Measurements from ENCODE around the gene HS2ST1. TPM values are rescaled to one million over a fixed set of nuclear protein-coding genes. Genes with fewer than 3 reads are reported as not detected.

The HS2ST1 gene
- total RNA-seq, 2 experiments from 2014 or later, result 16.8 to 21.6 TPM

GRCh38 chr1:87103074-87103473 is 188.6 kb downstream of the HS2ST1 start:
- TF ChIP-seq, protein P1, sequence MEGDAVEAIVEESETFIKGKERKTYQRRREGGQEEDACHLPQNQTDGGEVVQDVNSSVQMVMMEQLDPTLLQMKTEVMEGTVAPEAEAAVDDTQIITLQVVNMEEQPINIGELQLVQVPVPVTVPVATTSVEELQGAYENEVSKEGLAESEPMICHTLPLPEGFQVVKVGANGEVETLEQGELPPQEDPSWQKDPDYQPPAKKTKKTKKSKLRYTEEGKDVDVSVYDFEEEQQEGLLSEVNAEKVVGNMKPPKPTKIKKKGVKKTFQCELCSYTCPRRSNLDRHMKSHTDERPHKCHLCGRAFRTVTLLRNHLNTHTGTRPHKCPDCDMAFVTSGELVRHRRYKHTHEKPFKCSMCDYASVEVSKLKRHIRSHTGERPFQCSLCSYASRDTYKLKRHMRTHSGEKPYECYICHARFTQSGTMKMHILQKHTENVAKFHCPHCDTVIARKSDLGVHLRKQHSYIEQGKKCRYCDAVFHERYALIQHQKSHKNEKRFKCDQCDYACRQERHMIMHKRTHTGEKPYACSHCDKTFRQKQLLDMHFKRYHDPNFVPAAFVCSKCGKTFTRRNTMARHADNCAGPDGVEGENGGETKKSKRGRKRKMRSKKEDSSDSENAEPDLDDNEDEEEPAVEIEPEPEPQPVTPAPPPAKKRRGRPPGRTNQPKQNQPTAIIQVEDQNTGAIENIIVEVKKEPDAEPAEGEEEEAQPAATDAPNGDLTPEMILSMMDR (IDR thresholded peaks at IDR 0.05), result no peak
- Mint-ChIP-seq H3K4me1 (ENCODE audit: low read depth) (no peaks in the 10 kb centered on the region), H3K36me3 (ENCODE audit: low read depth) (peaks cover 14% of the 10 kb centered on the region), H3K27me3 (no peaks in the 10 kb centered on the region), H3K4me3 (no peak overlapping the region), H3K27ac (no peak overlapping the region), H3K9me3 (peaks cover 3% of the 10 kb centered on the region)
- DNase-seq (no peak), ATAC-seq (no peak)
- POLR2A ChIA-PET, result no interaction called here
- CTCF ChIA-PET, result interaction anchor here (1.0 kb wide), 1 partner anchor 18 kb away, joined by 5 read pairs; no protein-coding TSS in a partner anchor
- intact Hi-C loops (cut with micrococcal nuclease), result no loop called here

DNA sequence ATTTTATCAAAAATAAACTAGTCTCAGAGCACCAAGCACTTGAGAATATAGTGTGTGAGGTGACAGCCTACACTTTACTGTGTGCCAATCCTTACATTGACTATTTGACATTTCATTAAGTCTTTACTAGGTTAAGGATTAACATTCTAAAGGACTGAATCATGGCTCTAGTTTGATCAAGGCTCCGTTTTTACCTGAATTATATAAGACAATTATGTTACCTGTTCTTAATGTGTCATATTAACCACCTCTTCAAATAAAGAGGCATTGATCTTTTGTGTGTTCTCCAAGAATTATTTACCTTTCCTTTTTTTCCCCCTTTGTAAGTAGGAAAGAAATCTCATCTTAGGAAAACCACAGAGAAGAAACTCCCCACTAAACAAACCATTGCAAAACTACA is 189.7 kb downstream of the HS2ST1 start:
- Mint-ChIP-seq H3K9me3 (peaks cover 3% of the 10 kb centered on the region), H3K4me1 (ENCODE audit: low read depth) (no peaks in the 10 kb centered on the region), H3K27ac (no peak overlapping the region), H3K4me3 (no peak overlapping the region), H3K27me3 (no peaks in the 10 kb centered on the region), H3K36me3 (ENCODE audit: low read depth) (peaks cover 13% of the 10 kb centered on the region)
- TF ChIP-seq, protein P1 (IDR thresholded peaks at IDR 0.05), result no peak
- ChIA-PET POLR2A (no interaction called here), CTCF (no interaction called here)
- intact Hi-C loops (cut with micrococcal nuclease), result no loop called here
- no peak for ATAC-seq
- no peak for DNase-seq

- TF ChIP-seq, protein P1 (IDR thresholded peaks at IDR 0.05), result no peak
- Mint-ChIP-seq H3K4me1 (ENCODE audit: low read depth) (no peaks in the 10 kb centered on the region), H3K9me3 (peaks cover 3% of the 10 kb centered on the region), H3K4me3 (no peak overlapping the region), H3K27ac (no peak overlapping the region), H3K36me3 (ENCODE audit: low read depth) (peaks cover 5% of the 10 kb centered on the region), H3K27me3 (no peaks in the 10 kb centered on the region)
- intact Hi-C loops (cut with micrococcal nuclease), result no loop called here
- ATAC-seq (no peak), DNase-seq (no peak)
- CTCF ChIA-PET, result interaction anchor here (0.6 kb wide), 1 partner anchor 658 kb away, joined by 3 read pairs; no protein-coding TSS in a partner anchor
- POLR2A ChIA-PET, result no interaction called here
These were observed 190.5 kb downstream of the HS2ST1 start for GRCh38 chr1:87104945-87105344.

DNA sequence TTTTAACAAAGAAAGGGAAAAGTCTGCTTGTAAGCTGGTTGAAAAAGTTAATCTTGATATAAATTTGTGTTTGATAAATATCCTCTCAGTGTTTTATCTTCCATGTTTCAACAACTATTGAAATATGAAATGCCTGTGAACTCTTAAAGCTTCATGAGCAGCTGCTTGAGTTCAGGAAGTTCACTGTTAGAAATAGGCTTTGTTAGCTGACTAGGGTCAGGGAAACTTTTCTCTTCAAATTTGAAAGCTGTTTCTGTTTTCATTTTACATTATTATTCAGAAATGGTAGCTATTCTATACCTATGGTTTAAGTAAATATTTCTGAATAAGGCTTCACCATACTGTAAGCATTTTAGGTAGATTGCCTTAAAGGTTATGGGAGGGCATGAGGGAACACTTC is 191.7 kb downstream of the HS2ST1 start:
- intact Hi-C loops (cut with micrococcal nuclease), result no loop called here
- Mint-ChIP-seq H3K9me3 (no peaks in the 10 kb centered on the region), H3K27me3 (no peaks in the 10 kb centered on the region), H3K36me3 (ENCODE audit: low read depth) (peaks cover 5% of the 10 kb centered on the region), H3K27ac (no peak overlapping the region), H3K4me3 (no peak overlapping the region), H3K4me1 (ENCODE audit: low read depth) (no peaks in the 10 kb centered on the region)
- CTCF ChIA-PET, result interaction anchor here (1.1 to 3.8 kb wide), 3 partner anchors 11 to 25 kb away, joined by 3 to 16 read pairs (median 4); no protein-coding TSS in a partner anchor
- ATAC-seq (no peak), DNase-seq (no peak)
- POLR2A ChIA-PET, result no interaction called here
- TF ChIP-seq, protein P1 (IDR thresholded peaks at IDR 0.05), result no peak

DNA sequence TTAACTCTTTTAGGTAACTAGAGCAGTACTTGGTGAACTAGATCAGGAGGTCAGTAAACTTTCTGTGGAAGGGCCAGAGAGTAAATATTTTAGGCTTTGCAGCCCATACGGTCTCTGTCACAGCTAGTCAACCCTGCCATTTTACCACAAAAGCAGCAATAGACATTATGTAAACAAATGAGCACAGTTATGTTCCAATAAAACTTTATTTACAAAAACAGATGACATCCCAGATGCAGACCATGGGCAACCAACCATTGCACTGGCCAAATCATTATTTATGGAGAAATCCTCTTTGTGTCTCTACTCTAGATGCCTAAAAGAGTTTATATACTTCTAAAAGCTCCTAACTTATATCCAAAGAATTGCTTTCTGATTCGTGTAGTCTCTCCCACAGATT is 192.4 kb downstream of the HS2ST1 start:
- POLR2A ChIA-PET, result no interaction called here
- Mint-ChIP-seq H3K27me3 (no peaks in the 10 kb centered on the region), H3K4me1 (ENCODE audit: low read depth) (no peaks in the 10 kb centered on the region), H3K36me3 (ENCODE audit: low read depth) (no peaks in the 10 kb centered on the region), H3K4me3 (no peak overlapping the region), H3K27ac (no peak overlapping the region), H3K9me3 (no peaks in the 10 kb centered on the region)
- TF ChIP-seq, protein P1 (IDR thresholded peaks at IDR 0.05), result no peak
- intact Hi-C loops (cut with micrococcal nuclease), result no loop called here
- DNase-seq (no peak), ATAC-seq (no peak)
- CTCF ChIA-PET, result interaction anchor here (0.7 to 3.8 kb wide), 3 partner anchors 11 to 529 kb away, joined by 3 to 16 read pairs (median 4); no protein-coding TSS in a partner anchor
